HepG2 (cell line): ENCODE data around the gene ULK3. TPM values are rescaled to one million over a fixed set of nuclear protein-coding genes. Genes with fewer than 3 reads are reported as not detected.

Source experiments
- ATM ChIP-seq: fragments of 450-650 bp; IDR thresholded peaks from 2 replicates; pipeline ENCODE4 v1.7.1; 2017; ENCODE audit warnings: mild to moderate bottlenecking, borderline replicate concordance
- BCL3 ChIP-seq: sonication (generic); formaldehyde crosslinking; IDR thresholded peaks from 2 replicates; pipeline ENCODE4 v1.5.1; 2020; ENCODE audit warnings: mild to moderate bottlenecking, missing genetic modification reagents, moderate library complexity
- BCL6 ChIP-seq: IDR thresholded peaks from 2 replicates; pipeline ENCODE4 v1.6.1; 2016; ENCODE audit warnings: missing genetic modification reagents, missing compliant biosample characterization
- EED ChIP-seq: sonication (generic); formaldehyde crosslinking; IDR thresholded peaks from 2 replicates; pipeline ENCODE4 v1.5.0; 2020; ENCODE audit warnings: mild to moderate bottlenecking, missing genetic modification reagents
- HNRNPK ChIP-seq: fragments of 200-400 bp; formaldehyde crosslinking; IDR thresholded peaks from 2 replicates; pipeline ENCODE4 v1.6.1; 2018; ENCODE audit warnings: low read length, low read depth, moderate library complexity, mild to moderate bottlenecking; ENCODE audit not compliant: poor library complexity, severe bottlenecking
- HOXA3 ChIP-seq: sonication (generic); formaldehyde crosslinking; IDR thresholded peaks from 2 replicates; pipeline ENCODE4 v1.5.0; 2020; ENCODE audit warnings: missing genetic modification reagents
- HOXD1 ChIP-seq: sonication (generic); formaldehyde crosslinking; IDR thresholded peaks from 2 replicates; pipeline ENCODE4 v1.5.0; 2020; ENCODE audit warnings: missing genetic modification reagents
- KDM2A ChIP-seq: sonication (generic); formaldehyde crosslinking; IDR thresholded peaks from 2 replicates; pipeline ENCODE4 v1.4.0; 2020; ENCODE audit warnings: low read depth, missing genetic modification reagents, borderline replicate concordance
- MED13 ChIP-seq: sonication (generic); formaldehyde crosslinking; IDR thresholded peaks from 2 replicates; pipeline ENCODE4 v1.5.0; 2020; ENCODE audit warnings: missing genetic modification reagents
- ONECUT2 ChIP-seq: sonication (generic); formaldehyde crosslinking; IDR thresholded peaks from 2 replicates; pipeline ENCODE4 v1.4.0; 2020; ENCODE audit warnings: missing genetic modification reagents
- SP1 ChIP-seq, 2 experiments: fragments of 450-650 bp in 1 of 2; sonication (generic) in 1 of 2; formaldehyde crosslinking in 1 of 2; IDR thresholded peaks; 2 replicates each; pipeline versions ENCODE4 v1.4.0 to v1.6.1; 2016 to 2020; ENCODE audit warnings: missing genetic modification reagents in 1 of 2
- ZBTB46 ChIP-seq: sonication (generic); formaldehyde crosslinking; IDR thresholded peaks from 2 replicates; pipeline ENCODE4 v1.4.0; 2020; ENCODE audit warnings: mild to moderate bottlenecking, missing genetic modification reagents, borderline replicate concordance
- ZFP37 ChIP-seq: sonication (generic); formaldehyde crosslinking; IDR thresholded peaks from 2 replicates; pipeline ENCODE4 v1.4.0; 2020; ENCODE audit warnings: missing genetic modification reagents, borderline replicate concordance
- ZNF576 ChIP-seq: sonication (generic); formaldehyde crosslinking; IDR thresholded peaks from 2 replicates; pipeline ENCODE4 v1.4.0; 2020; ENCODE audit warnings: mild to moderate bottlenecking, missing genetic modification reagents
- ZNF614 ChIP-seq: IDR thresholded peaks from 2 replicates; pipeline ENCODE4 v1.6.1; 2018; ENCODE audit warnings: missing biosample characterization, missing genetic modification reagents, inconsistent platforms, borderline replicate concordance
- ZNF652 ChIP-seq: IDR thresholded peaks from 2 replicates; pipeline ENCODE4 v1.6.1; 2016; ENCODE audit warnings: low read depth, borderline replicate concordance
- polyA plus RNA-seq, 8 experiments: library from polyadenylated mRNA; depleted of rRNA in 3 of 8; stranded (reverse) in 7 of 8; unstranded in 1 of 8; fragments of >200 nt; fragmentation: Illumina TruSeq in 4 of 8; extraction: Trizol in 4 of 8; gene quantifications; 2 replicates each; pipeline versions ENCODE4 v1.2.1 to v1.2.3, GENCODE V29; 2011 to 2016; ENCODE audit warnings: low read depth in 4 of 8, missing spikeins in 1 of 8, mixed read lengths in 1 of 8; ENCODE audit not compliant: insufficient read depth in 1 of 8
- total RNA-seq, 5 experiments: library from RNA; depleted of rRNA; stranded (reverse); fragments of >200 nt; fragmentation: Illumina TruSeq; extraction: Trizol; gene quantifications; 2 replicates each; pipeline ENCODE4 v1.2.3, GENCODE V29; 2016; ENCODE audit warnings: low read depth in 1 of 5
- TF ChIP-seq, protein P1 (sequence below), 2 experiments: sonication (generic) in 1 of 2; formaldehyde crosslinking in 1 of 2; IDR thresholded peaks; 2 replicates each; pipeline versions ENCODE4 v1.4.0 to v1.6.1; 2018 to 2020; ENCODE audit warnings: missing genetic modification reagents in 2 of 2, borderline replicate concordance in 1 of 2, low read depth in 1 of 2, mild to moderate bottlenecking in 1 of 2, missing biosample characterization in 1 of 2
- TF ChIP-seq, protein P2 (sequence below), 2 experiments: IDR thresholded peaks; 2 replicates each; pipeline ENCODE4 v1.6.1; 2011 to 2012; ENCODE audit warnings: low read length in 2 of 2, borderline replicate concordance in 1 of 2, low read depth in 1 of 2, mild to moderate bottlenecking in 1 of 2, moderate library complexity in 1 of 2
- TF ChIP-seq, protein P3 (sequence below): sonication (generic); formaldehyde crosslinking; IDR thresholded peaks from 2 replicates; pipeline ENCODE4 v1.5.0; 2020; ENCODE audit warnings: missing genetic modification reagents

Gene ULK3
- total and polyA plus RNA-seq, 2 of the 13 experiments (the other 11 are each of a cell fraction or from before 2014, with no cell fraction given), result 15.2 to 23.7 TPM

DNA sequence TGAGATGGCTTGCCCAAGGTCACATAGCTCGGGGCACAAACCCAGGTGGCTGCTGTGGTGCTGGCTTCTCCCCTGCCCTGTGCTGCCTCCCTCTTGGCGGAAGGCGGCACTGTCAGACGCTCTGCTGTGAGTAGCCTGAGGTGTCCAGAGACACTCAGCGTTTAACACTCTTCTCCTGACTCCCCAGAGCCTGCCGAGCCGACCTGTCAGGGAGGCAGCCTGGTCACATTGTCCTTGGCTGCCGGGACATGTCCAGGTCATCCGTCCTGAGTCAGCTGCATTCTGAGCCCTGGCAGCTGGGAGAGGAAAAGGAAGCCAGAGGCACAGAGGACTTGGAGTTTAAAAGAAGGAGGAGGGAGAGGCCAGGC, 25.6 kb downstream of the ULK3 start (continued):
- TF ChIP-seq, protein P1, sequence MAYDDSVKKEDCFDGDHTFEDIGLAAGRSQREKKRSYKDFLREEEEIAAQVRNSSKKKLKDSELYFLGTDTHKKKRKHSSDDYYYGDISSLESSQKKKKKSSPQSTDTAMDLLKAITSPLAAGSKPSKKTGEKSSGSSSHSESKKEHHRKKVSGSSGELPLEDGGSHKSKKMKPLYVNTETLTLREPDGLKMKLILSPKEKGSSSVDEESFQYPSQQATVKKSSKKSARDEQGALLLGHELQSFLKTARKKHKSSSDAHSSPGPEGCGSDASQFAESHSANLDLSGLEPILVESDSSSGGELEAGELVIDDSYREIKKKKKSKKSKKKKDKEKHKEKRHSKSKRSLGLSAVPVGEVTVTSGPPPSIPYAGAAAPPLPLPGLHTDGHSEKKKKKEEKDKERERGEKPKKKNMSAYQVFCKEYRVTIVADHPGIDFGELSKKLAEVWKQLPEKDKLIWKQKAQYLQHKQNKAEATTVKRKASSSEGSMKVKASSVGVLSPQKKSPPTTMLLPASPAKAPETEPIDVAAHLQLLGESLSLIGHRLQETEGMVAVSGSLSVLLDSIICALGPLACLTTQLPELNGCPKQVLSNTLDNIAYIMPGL (CRISPR knock-in tag; IDR thresholded peaks at IDR 0.05; ENCODE audit: borderline replicate concordance in 1 of 2, low read depth in 1 of 2), result peak; percentile 22 to 52; a peak in 1 of 4 replicates
- TF ChIP-seq ATM (no peak), ONECUT2 (CRISPR knock-in tag) (no peak), ZNF652 (no peak), ZNF576 (CRISPR knock-in tag) (no peak), ZBTB46 (CRISPR knock-in tag) (0 out of 2 replicates have a peak, but pooled peaks have one; percentile 69), HOXD1 (CRISPR knock-in tag) (no peak), KDM2A (CRISPR knock-in tag) (no peak; the same call in 1 of the 2 replicates), HNRNPK (no peak), ZFP37 (no peak), BCL3 (CRISPR knock-in tag) (no peak), SP1 (IDR thresholded peaks at IDR 0.05) (no peak), SP1 (CRISPR knock-in tag; IDR thresholded peaks at IDR 0.05) (no peak), HOXA3 (CRISPR knock-in tag) (no peak), BCL6 (CRISPR knock-in tag) (no peak), ZNF614 (no peak), EED (CRISPR knock-in tag) (no peak), MED13 (CRISPR knock-in tag) (no peak)
- TF ChIP-seq, protein P2, sequence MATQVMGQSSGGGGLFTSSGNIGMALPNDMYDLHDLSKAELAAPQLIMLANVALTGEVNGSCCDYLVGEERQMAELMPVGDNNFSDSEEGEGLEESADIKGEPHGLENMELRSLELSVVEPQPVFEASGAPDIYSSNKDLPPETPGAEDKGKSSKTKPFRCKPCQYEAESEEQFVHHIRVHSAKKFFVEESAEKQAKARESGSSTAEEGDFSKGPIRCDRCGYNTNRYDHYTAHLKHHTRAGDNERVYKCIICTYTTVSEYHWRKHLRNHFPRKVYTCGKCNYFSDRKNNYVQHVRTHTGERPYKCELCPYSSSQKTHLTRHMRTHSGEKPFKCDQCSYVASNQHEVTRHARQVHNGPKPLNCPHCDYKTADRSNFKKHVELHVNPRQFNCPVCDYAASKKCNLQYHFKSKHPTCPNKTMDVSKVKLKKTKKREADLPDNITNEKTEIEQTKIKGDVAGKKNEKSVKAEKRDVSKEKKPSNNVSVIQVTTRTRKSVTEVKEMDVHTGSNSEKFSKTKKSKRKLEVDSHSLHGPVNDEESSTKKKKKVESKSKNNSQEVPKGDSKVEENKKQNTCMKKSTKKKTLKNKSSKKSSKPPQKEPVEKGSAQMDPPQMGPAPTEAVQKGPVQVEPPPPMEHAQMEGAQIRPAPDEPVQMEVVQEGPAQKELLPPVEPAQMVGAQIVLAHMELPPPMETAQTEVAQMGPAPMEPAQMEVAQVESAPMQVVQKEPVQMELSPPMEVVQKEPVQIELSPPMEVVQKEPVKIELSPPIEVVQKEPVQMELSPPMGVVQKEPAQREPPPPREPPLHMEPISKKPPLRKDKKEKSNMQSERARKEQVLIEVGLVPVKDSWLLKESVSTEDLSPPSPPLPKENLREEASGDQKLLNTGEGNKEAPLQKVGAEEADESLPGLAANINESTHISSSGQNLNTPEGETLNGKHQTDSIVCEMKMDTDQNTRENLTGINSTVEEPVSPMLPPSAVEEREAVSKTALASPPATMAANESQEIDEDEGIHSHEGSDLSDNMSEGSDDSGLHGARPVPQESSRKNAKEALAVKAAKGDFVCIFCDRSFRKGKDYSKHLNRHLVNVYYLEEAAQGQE (IDR thresholded peaks at IDR 0.05; ENCODE audit: borderline replicate concordance in 1 of 2, low read depth in 1 of 2, low read length in 2 of 2), result no peak
- TF ChIP-seq, protein P3, sequence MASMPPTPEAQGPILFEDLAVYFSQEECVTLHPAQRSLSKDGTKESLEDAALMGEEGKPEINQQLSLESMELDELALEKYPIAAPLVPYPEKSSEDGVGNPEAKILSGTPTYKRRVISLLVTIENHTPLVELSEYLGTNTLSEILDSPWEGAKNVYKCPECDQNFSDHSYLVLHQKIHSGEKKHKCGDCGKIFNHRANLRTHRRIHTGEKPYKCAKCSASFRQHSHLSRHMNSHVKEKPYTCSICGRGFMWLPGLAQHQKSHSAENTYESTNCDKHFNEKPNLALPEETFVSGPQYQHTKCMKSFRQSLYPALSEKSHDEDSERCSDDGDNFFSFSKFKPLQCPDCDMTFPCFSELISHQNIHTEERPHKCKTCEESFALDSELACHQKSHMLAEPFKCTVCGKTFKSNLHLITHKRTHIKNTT (CRISPR knock-in tag), result no peak
